GM12878 (cell line): ENCODE results near the gene MPHOSPH8. TPM values are rescaled to one million over a fixed set of nuclear protein-coding genes. Genes with fewer than 3 reads are reported as not detected.

Experiments
- ATAC-seq: fragments of 200-7000 bp; cut with Tn5 transposase; 3 replicates; pipeline ENCODE4 v1.9.1; 2020; ENCODE audit warnings: mild to moderate bottlenecking, moderate library complexity
- BruUV-seq: library from RNA; stranded (reverse); fragments of 400-500 nt; replicated peaks from 2 replicates; lab custom pipeline; 2021; lab: Mats Ljungman, UMichigan
- CTCF ChIA-PET: fragments of 300-600 bp; sonication (Branson Sonifier 250); formaldehyde crosslinking; extraction: SDS; loops from one replicate; lab custom pipeline; 2021; ENCODE audit warnings: inconsistent platforms; lab: Yijun Ruan, JAX
- POLR2A ChIA-PET: fragments of 350-600 bp; formaldehyde crosslinking; extraction: SDS; loops from one replicate; lab custom pipeline; 2021; ENCODE audit warnings: inconsistent platforms; lab: Charles Lee
- RAD21 ChIA-PET: fragments of 300-600 bp; sonication (Branson Sonifier 250); formaldehyde crosslinking; loops from one replicate; lab custom pipeline; 2023; ENCODE audit warnings: antibody characterized with exemption; ENCODE audit not compliant: unreplicated experiment; lab: Charles Lee
- SMC1A ChIA-PET: fragments of 300-600 bp; sonication (Branson Sonifier 250); formaldehyde crosslinking; loops from one replicate; lab custom pipeline; 2023; ENCODE audit not compliant: unreplicated experiment, uncharacterized antibody; lab: Charles Lee
- DNase-seq: peaks from one replicate; pipeline ENCODE4 v3.0.0-alpha.2; 2011; ENCODE audit warnings: low read depth, low spot score
- FAIRE-seq: peaks from 3 replicates; lab custom pipeline; 2011; peaks lifted over from hg19 to GRCh38; lab: Jason Lieb, UNC
- H2AFZ ChIP-seq: 2 replicates; pipeline ENCODE4 v1.6.0; 2011; ENCODE audit warnings: low read depth, low read length, control low read depth; ENCODE audit not compliant: control insufficient read depth
- H3K27ac ChIP-seq: 2 replicates; pipeline ENCODE4 v1.5.1; 2011; ENCODE audit warnings: control low read depth; ENCODE audit not compliant: control insufficient read depth, insufficient read depth
- H3K27me3 ChIP-seq, 2 experiments: replicated peaks in 1 of 2; 2 replicates each; pipeline versions ENCODE4 v1.6.0 to v1.6.1; 2011; ENCODE audit warnings: low read length in 1 of 2; ENCODE audit not compliant: control insufficient read depth in 2 of 2, insufficient read depth in 2 of 2
- H3K36me3 ChIP-seq, 2 experiments: 2 replicates each; pipeline ENCODE4 v1.5.1; 2011; ENCODE audit warnings: low read length in 1 of 2; ENCODE audit not compliant: control insufficient read depth in 2 of 2, insufficient read depth in 2 of 2
- H3K4me1 ChIP-seq: 2 replicates; pipeline ENCODE4 v1.6.1; 2011; ENCODE audit warnings: mild to moderate bottlenecking, low read length, moderate library complexity, mixed read lengths; ENCODE audit not compliant: control insufficient read depth, insufficient read depth
- H3K4me2 ChIP-seq: 2 replicates; pipeline ENCODE4 v1.6.0; 2011; ENCODE audit warnings: control low read depth; ENCODE audit not compliant: control insufficient read depth, insufficient read depth
- H3K4me3 ChIP-seq: fragments of 200-600 bp; sonication (generic); 2 replicates; pipeline ENCODE4 v1.5.1; 2016
- H3K79me2 ChIP-seq: 2 replicates; pipeline ENCODE4 v1.6.0; 2011; ENCODE audit warnings: low read length; ENCODE audit not compliant: control insufficient read depth, insufficient read depth
- H3K9ac ChIP-seq: 2 replicates; pipeline ENCODE4 v1.8.0; 2011; ENCODE audit warnings: low read length, control low read depth, mixed read lengths; ENCODE audit not compliant: control insufficient read depth, insufficient read depth
- H3K9me3 ChIP-seq: replicated peaks from 3 replicates; pipeline ENCODE4 v1.5.1; 2011; ENCODE audit warnings: mild to moderate bottlenecking, low read length; ENCODE audit not compliant: control insufficient read depth, insufficient read depth
- H4K20me1 ChIP-seq: 2 replicates; pipeline ENCODE4 v1.6.0; 2011; ENCODE audit not compliant: control insufficient read depth, insufficient read depth
- RAD21 ChIP-seq: IDR thresholded peaks from 2 replicates; pipeline ENCODE4 v1.6.1; 2011; ENCODE audit warnings: mild to moderate bottlenecking, low read depth, low read length, moderate library complexity; ENCODE audit not compliant: insufficient read depth
- SP1 ChIP-seq: IDR thresholded peaks from one replicate; pipeline ENCODE4 v1.6.1; 2011; ENCODE audit warnings: low read depth, low read length
- SRF ChIP-seq, 2 experiments: IDR thresholded peaks; 2 replicates each; pipeline ENCODE4 v1.6.1; 2011; ENCODE audit warnings: low read depth in 2 of 2, low read length in 2 of 2, mild to moderate bottlenecking in 1 of 2, moderate library complexity in 1 of 2
- WGBS: methylation state at CpG from one replicate; pipeline ENCODE4 v1.1.6; 2016; ENCODE audit warnings: low lambda C conversion rate; ENCODE audit not compliant: insufficient replicate concordance, insufficient coverage; ENCODE audit errors: missing lambda C conversion rate; 5-methylcytosine and 5-hydroxymethylcytosine counted together
- in situ Hi-C: fragments of 300-500 bp; cut with MboI; formaldehyde crosslinking; loops from 9 replicates; pipeline ENCODE4 v1.14.3; 2018; ENCODE audit warnings: mixed read lengths
- intact Hi-C: fragments of 100-400 bp; cut with micrococcal nuclease; formaldehyde crosslinking; loops from one replicate; pipeline ENCODE4 v1.14.2; 2022; ENCODE audit not compliant: unreplicated experiment
- polyA plus RNA-seq, 11 experiments: library from polyadenylated mRNA; depleted of rRNA in 4 of 11; unstranded in 6 of 11; stranded (reverse) in 5 of 11; fragments of >200 nt; fragmentation: Nextera tagmentation in 4 of 11; fragmentation: Illumina TruSeq in 1 of 11; extraction: Ambion mirVana in 4 of 11; extraction: Trizol in 1 of 11; gene quantifications; 1 replicate in 1 of 11; 2 replicates in 10 of 11; pipeline versions ENCODE4 v1.2.1 to v1.2.3, GENCODE V29; 2011 to 2016; ENCODE audit warnings: inconsistent platforms in 2 of 11, missing spikeins in 2 of 11, low read depth in 1 of 11
- total RNA-seq, 4 experiments: library from RNA; depleted of rRNA in 3 of 4; stranded (reverse); fragments of >200 nt in 3 of 4; fragmentation: Illumina TruSeq in 1 of 4; extraction: Trizol in 1 of 4; gene quantifications; 2 replicates each; pipeline versions ENCODE4 v1.2.1 to v1.2.3, GENCODE V29; 2013 to 2021
- TF ChIP-seq, protein P1 (sequence below): IDR thresholded peaks from 2 replicates; pipeline ENCODE4 v1.6.1; 2012; ENCODE audit warnings: mild to moderate bottlenecking, low read depth, low read length
- TF ChIP-seq, protein P2 (sequence below): fragments of 450-650 bp; formaldehyde crosslinking; IDR thresholded peaks from 2 replicates; pipeline ENCODE4 v1.4.0; 2020; ENCODE audit warnings: mild to moderate bottlenecking, moderate library complexity

The MPHOSPH8 gene
- total and polyA plus RNA-seq, 10 of the 15 experiments (the other 5 are each of a cell fraction or from before 2014, with no cell fraction given), result 15.9 to 34.9 (median 26.9) TPM

DNA sequence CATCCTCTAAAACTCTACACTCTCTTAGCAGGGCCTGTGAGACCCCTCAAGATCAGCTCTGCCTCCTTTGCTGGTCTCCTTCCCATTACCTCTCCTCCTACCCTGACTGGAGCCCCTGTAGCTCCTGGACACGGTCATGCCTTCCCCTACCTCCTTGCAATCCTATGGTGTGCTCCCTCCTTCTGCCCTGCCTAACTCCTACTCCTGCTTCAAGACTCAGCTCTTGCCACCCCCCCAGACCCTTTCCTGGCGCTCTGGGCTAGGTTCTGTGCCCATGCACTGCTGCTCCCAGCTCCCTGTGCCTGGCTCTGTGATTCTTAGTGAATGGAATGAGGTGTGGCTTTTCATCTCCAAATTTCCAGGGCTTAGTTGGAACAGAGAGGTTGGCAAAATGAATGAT lies 44.1 kb upstream of the MPHOSPH8 start (continued):
- TF ChIP-seq, protein P1, sequence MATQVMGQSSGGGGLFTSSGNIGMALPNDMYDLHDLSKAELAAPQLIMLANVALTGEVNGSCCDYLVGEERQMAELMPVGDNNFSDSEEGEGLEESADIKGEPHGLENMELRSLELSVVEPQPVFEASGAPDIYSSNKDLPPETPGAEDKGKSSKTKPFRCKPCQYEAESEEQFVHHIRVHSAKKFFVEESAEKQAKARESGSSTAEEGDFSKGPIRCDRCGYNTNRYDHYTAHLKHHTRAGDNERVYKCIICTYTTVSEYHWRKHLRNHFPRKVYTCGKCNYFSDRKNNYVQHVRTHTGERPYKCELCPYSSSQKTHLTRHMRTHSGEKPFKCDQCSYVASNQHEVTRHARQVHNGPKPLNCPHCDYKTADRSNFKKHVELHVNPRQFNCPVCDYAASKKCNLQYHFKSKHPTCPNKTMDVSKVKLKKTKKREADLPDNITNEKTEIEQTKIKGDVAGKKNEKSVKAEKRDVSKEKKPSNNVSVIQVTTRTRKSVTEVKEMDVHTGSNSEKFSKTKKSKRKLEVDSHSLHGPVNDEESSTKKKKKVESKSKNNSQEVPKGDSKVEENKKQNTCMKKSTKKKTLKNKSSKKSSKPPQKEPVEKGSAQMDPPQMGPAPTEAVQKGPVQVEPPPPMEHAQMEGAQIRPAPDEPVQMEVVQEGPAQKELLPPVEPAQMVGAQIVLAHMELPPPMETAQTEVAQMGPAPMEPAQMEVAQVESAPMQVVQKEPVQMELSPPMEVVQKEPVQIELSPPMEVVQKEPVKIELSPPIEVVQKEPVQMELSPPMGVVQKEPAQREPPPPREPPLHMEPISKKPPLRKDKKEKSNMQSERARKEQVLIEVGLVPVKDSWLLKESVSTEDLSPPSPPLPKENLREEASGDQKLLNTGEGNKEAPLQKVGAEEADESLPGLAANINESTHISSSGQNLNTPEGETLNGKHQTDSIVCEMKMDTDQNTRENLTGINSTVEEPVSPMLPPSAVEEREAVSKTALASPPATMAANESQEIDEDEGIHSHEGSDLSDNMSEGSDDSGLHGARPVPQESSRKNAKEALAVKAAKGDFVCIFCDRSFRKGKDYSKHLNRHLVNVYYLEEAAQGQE, result no peak
- TF ChIP-seq SRF (IDR thresholded peaks at IDR 0.05; ENCODE audit: low read depth in 2 of 2, low read length in 2 of 2), result no peak

DNA sequence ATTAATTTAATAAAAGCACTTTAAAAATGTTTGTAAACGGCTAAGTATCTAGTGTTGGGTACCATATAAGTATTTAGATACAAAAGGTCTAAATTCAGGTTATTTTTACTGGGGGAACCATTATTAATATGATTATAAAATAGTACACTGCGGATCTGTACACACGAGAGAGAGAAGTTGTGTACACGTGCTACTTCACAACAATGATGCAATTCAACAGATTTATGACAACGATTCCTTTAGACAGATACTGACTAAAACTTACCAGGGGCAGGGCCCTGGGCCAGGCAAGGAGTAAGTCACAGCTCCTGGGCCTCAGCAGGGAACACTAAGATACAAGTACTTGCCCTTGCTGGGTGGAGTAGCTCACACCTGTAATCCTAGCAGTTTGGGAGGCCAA lies 43.0 kb upstream of the MPHOSPH8 start:
- ChIA-PET SMC1A (interaction anchor here (0.6 kb wide), 1 partner anchor 91 kb away, joined by 3 read pairs; no protein-coding TSS in a partner anchor), POLR2A (interaction anchor here (1.0 kb wide), 1 partner anchor 8 kb away, joined by 7 read pairs; no protein-coding TSS in a partner anchor), CTCF (no interaction called here), RAD21 (no interaction called here)
- H3K4me1 ChIP-seq, result peaks cover 13% of the 10 kb centered on the region
- WGBS, result 60% methylated on average over 5 of the region's 5 CpGs
- no peaks in the 10 kb centered on the region for H4K20me1 ChIP-seq
- H3K4me3 ChIP-seq, result no peak overlapping the region
- ATAC-seq (no peak), DNase-seq (no peak), FAIRE-seq (no peak)
- H3K27ac ChIP-seq, result no peak overlapping the region
- BruUV-seq, result no TSS peak
- H3K9ac ChIP-seq, result no peak overlapping the region
- H3K36me3 ChIP-seq, result no peaks in the 10 kb centered on the region
- intact Hi-C loops (no loop called here), in situ Hi-C loops (no loop called here)
- H3K4me2 ChIP-seq, result no peak overlapping the region
- no peaks in the 10 kb centered on the region for H3K27me3 ChIP-seq
- no peaks in the 10 kb centered on the region for H3K79me2 ChIP-seq
- H2AFZ ChIP-seq, result no peak overlapping the region
- no peaks in the 10 kb centered on the region for H3K9me3 ChIP-seq
- TF ChIP-seq, protein P2, sequence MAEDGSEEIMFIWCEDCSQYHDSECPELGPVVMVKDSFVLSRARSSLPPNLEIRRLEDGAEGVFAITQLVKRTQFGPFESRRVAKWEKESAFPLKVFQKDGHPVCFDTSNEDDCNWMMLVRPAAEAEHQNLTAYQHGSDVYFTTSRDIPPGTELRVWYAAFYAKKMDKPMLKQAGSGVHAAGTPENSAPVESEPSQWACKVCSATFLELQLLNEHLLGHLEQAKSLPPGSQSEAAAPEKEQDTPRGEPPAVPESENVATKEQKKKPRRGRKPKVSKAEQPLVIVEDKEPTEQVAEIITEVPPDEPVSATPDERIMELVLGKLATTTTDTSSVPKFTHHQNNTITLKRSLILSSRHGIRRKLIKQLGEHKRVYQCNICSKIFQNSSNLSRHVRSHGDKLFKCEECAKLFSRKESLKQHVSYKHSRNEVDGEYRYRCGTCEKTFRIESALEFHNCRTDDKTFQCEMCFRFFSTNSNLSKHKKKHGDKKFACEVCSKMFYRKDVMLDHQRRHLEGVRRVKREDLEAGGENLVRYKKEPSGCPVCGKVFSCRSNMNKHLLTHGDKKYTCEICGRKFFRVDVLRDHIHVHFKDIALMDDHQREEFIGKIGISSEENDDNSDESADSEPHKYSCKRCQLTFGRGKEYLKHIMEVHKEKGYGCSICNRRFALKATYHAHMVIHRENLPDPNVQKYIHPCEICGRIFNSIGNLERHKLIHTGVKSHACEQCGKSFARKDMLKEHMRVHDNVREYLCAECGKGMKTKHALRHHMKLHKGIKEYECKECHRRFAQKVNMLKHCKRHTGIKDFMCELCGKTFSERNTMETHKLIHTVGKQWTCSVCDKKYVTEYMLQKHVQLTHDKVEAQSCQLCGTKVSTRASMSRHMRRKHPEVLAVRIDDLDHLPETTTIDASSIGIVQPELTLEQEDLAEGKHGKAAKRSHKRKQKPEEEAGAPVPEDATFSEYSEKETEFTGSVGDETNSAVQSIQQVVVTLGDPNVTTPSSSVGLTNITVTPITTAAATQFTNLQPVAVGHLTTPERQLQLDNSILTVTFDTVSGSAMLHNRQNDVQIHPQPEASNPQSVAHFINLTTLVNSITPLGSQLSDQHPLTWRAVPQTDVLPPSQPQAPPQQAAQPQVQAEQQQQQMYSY, result no peak
- TF ChIP-seq SP1 (no peak), RAD21 (no peak)
